Measurements from ENCODE around the gene GAPVD1.

- TF ChIP-seq HDGF (IDR thresholded peaks at IDR 0.05; ENCODE audit: borderline replicate concordance) (no peak), SUZ12 (IDR thresholded peaks at IDR 0.05) (no peak), ARNT (IDR thresholded peaks at IDR 0.05) (no peak), SP1 (IDR thresholded peaks at IDR 0.05) (no peak), TARDBP (IDR thresholded peaks at IDR 0.05) (no peak), ZNF384 (IDR thresholded peaks at IDR 0.05) (no peak), BHLHE40 (IDR thresholded peaks at IDR 0.05; ENCODE audit: borderline replicate concordance) (no peak), FOXA1 (IDR thresholded peaks at IDR 0.05) (no peak), LEF1 (IDR thresholded peaks at IDR 0.05; ENCODE audit: borderline replicate concordance) (no peak), NFRKB (IDR thresholded peaks at IDR 0.05) (no peak), FOXM1 (IDR thresholded peaks at IDR 0.05; ENCODE audit: borderline replicate concordance) (no peak), L3MBTL2 (conservative IDR thresholded peaks at IDR 0.05) (no peak), FOXK2 (IDR thresholded peaks at IDR 0.05) (no peak), PKNOX1 (IDR thresholded peaks at IDR 0.05) (no peak)
These were observed 114.2 kb downstream of the GAPVD1 start for GRCh38 chr9:125375820-125376219.

Measured in HEK293T (cell line).